HG03103 (cell line): Measurements from ENCODE around the gene MFRP.

Experiments
- ATAC-seq: cut with Tn5 transposase; IDR thresholded peaks from one replicate; pipeline ENCODE4 v1.9.1; 2021; ENCODE audit warnings: low read depth; ENCODE audit not compliant: unreplicated experiment

Gene MFRP

GRCh38 chr11:119373059-119373920 lies 26.8 kb upstream of the MFRP start:
- ATAC-seq, result no peak

- ATAC-seq, result no peak
Observed at GRCh38 chr11:119372260-119373058, 26.0 kb upstream of the MFRP start.

GRCh38 chr11:119371778-119372182 lies 25.3 kb upstream of the MFRP start:
- ATAC-seq, result no peak

GRCh38 chr11:119371067-119371601 lies 24.6 kb upstream of the MFRP start:
- ATAC-seq, result no peak

GRCh38 chr11:119370486-119371046 lies 24.1 kb upstream of the MFRP start:
- no peak for ATAC-seq

- ATAC-seq, result no peak
Observed at GRCh38 chr11:119369132-119369925, 22.8 kb upstream of the MFRP start.

GRCh38 chr11:119368121-119369034 lies 21.9 kb upstream of the MFRP start:
- ATAC-seq, result no peak

GRCh38 chr11:119367661-119368120 lies 21.2 kb upstream of the MFRP start:
- ATAC-seq, result no peak

GRCh38 chr11:119366690-119367620 lies 20.4 kb upstream of the MFRP start:
- ATAC-seq, result no peak

GRCh38 chr11:119365071-119365591 lies 18.6 kb upstream of the MFRP start:
- ATAC-seq, result no peak

- ATAC-seq, result no peak
Observed at GRCh38 chr11:119363851-119364590, 17.5 kb upstream of the MFRP start.

GRCh38 chr11:119363081-119363850 lies 16.8 kb upstream of the MFRP start:
- no peak for ATAC-seq

GRCh38 chr11:119362741-119363080 lies 16.2 kb upstream of the MFRP start:
- ATAC-seq, result no peak

- no peak for ATAC-seq
Observed at GRCh38 chr11:119361941-119362725, 15.6 kb upstream of the MFRP start.

- no peak for ATAC-seq
Observed at GRCh38 chr11:119361056-119361787, 14.7 kb upstream of the MFRP start.
